A549 (cell line): ENCODE measurements around the gene TSPAN15. TPM values are rescaled to one million over a fixed set of nuclear protein-coding genes. Genes with fewer than 3 reads are reported as not detected.

Source experiments
- ATAC-seq, 2 experiments: fragments of 200-7000 bp in 1 of 2; fragments of >200 bp in 1 of 2; cut with Nextera tagmentation in 1 of 2; cut with Tn5 transposase in 1 of 2; 3 replicates each; pipeline versions ENCODE4 v1.8.0 to v1.9.1; 2018 to 2020; ENCODE audit warnings: mild to moderate bottlenecking in 1 of 2, moderate library complexity in 1 of 2
- CTCF ChIA-PET: fragments of 300-600 bp; sonication (Branson Sonifier 250); formaldehyde crosslinking; extraction: SDS; loops from one replicate; lab custom pipeline; 2021; ENCODE audit warnings: antibody characterized with exemption, inconsistent platforms; lab: Yijun Ruan, JAX
- POLR2A ChIA-PET: fragments of 350-600 bp; formaldehyde crosslinking; extraction: SDS; loops from one replicate; lab custom pipeline; 2021; ENCODE audit warnings: antibody characterized with exemption, inconsistent platforms; lab: Yijun Ruan, JAX
- DNase-seq, 2 experiments: peaks; one replicate each; pipeline versions ENCODE4 v3.0.0 to v3.0.0-alpha.2; 2011 to 2016; ENCODE audit warnings: low read depth in 1 of 2, low spot score in 1 of 2
- FAIRE-seq: peaks from 2 replicates; lab custom pipeline; 2011; peaks lifted over from hg19 to GRCh38; lab: Jason Lieb, UNC
- H3K27ac ChIP-seq, 2 experiments: fragments of >200 bp; sonication (Bioruptor Twin); formaldehyde crosslinking; 3 replicates each; pipeline ENCODE4 v1.5.1; 2016 to 2017
- H3K4me1 ChIP-seq: fragments of >200 bp; sonication (Bioruptor Twin); formaldehyde crosslinking; 3 replicates; pipeline ENCODE4 v1.6.1; 2016
- H3K4me2 ChIP-seq: fragments of >200 bp; sonication (Bioruptor Twin); formaldehyde crosslinking; 3 replicates; pipeline ENCODE4 v1.6.1; 2016
- H3K4me3 ChIP-seq: fragments of >200 bp; sonication (Bioruptor Twin); formaldehyde crosslinking; 3 replicates; pipeline ENCODE4 v1.5.1; 2016
- H3K9me3 ChIP-seq: fragments of >200 bp; sonication (Bioruptor Twin); formaldehyde crosslinking; 3 replicates; pipeline ENCODE4 v1.6.1; 2016
- BHLHE40 ChIP-seq: IDR thresholded peaks from 2 replicates; pipeline ENCODE4 v1.6.1; 2012; ENCODE audit warnings: low read depth, low read length, inconsistent platforms
- CBX8 ChIP-seq: fragments of 200-600 bp; sonication (generic); IDR thresholded peaks from 2 replicates; pipeline ENCODE4 v1.6.1; 2016
- CHD4 ChIP-seq: fragments of 200-600 bp; sonication (generic); IDR thresholded peaks from 2 replicates; pipeline ENCODE4 v1.6.1; 2016; ENCODE audit warnings: antibody characterized with exemption, mild to moderate bottlenecking, borderline replicate concordance
- E2F6 ChIP-seq: IDR thresholded peaks from 2 replicates; pipeline ENCODE4 v1.6.1; 2012; ENCODE audit warnings: low read depth, borderline replicate concordance
- EHF ChIP-seq: fragments of 250-450 bp; sonication (Bioruptor Pico); IDR thresholded peaks from 2 replicates; pipeline ENCODE4 v1.5.0; 2020; ENCODE audit warnings: mild to moderate bottlenecking
- ELK1 ChIP-seq: fragments of 150-350 bp; IDR thresholded peaks from 2 replicates; pipeline ENCODE4 v1.6.1; 2014; ENCODE audit warnings: low read depth, mild to moderate bottlenecking, low read length
- HMGXB4 ChIP-seq: fragments of 250-450 bp; sonication (Bioruptor Pico); IDR thresholded peaks from 2 replicates; pipeline ENCODE4 v1.5.0; 2021; ENCODE audit warnings: mild to moderate bottlenecking, moderate library complexity, borderline replicate concordance
- HOXB5 ChIP-seq: fragments of 250-450 bp; sonication (Bioruptor Pico); IDR thresholded peaks from 2 replicates; pipeline ENCODE4 v1.5.0; 2020; ENCODE audit warnings: mild to moderate bottlenecking, moderate library complexity
- NPAS2 ChIP-seq: fragments of 250-450 bp; sonication (Bioruptor Pico); IDR thresholded peaks from 2 replicates; pipeline ENCODE4 v1.8.0; 2022; ENCODE audit warnings: mild to moderate bottlenecking, moderate library complexity, borderline replicate concordance
- PHF8 ChIP-seq: fragments of 200-600 bp; sonication (generic); IDR thresholded peaks from 2 replicates; pipeline ENCODE4 v1.6.1; 2016; ENCODE audit warnings: low read depth, mild to moderate bottlenecking, antibody characterized with exemption, moderate library complexity, borderline replicate concordance
- RARB ChIP-seq: fragments of 250-450 bp; sonication (Bioruptor Pico); IDR thresholded peaks from 2 replicates; pipeline ENCODE4 v1.8.0; 2021; ENCODE audit warnings: mild to moderate bottlenecking, moderate library complexity
- RCOR1 ChIP-seq: fragments of 150-350 bp; IDR thresholded peaks from 2 replicates; pipeline ENCODE4 v1.6.1; 2014; ENCODE audit warnings: antibody characterized with exemption, low read length, low read depth
- TFCP2L1 ChIP-seq: fragments of 250-450 bp; sonication (Bioruptor Pico); IDR thresholded peaks from 2 replicates; pipeline ENCODE4 v1.5.0; 2021; ENCODE audit warnings: mild to moderate bottlenecking
- TP53 ChIP-seq: fragments of 250-450 bp; sonication (Bioruptor Pico); IDR thresholded peaks from 2 replicates; pipeline ENCODE4 v1.5.0; 2021; ENCODE audit warnings: mild to moderate bottlenecking, moderate library complexity
- ZC3H11A ChIP-seq: fragments of 450-650 bp; IDR thresholded peaks from 2 replicates; pipeline ENCODE4 v1.6.1; 2014; ENCODE audit warnings: antibody characterized with exemption, mild to moderate bottlenecking
- ZFP36 ChIP-seq: fragments of 450-650 bp; IDR thresholded peaks from 2 replicates; pipeline ENCODE4 v1.6.1; 2014; ENCODE audit warnings: borderline replicate concordance; ENCODE audit not compliant: partially characterized antibody
- WGBS: methylation state at CpG from one replicate; pipeline ENCODE4 v1.1.6; 2017; ENCODE audit errors: missing lambda C conversion rate; 5-methylcytosine and 5-hydroxymethylcytosine counted together
- polyA plus RNA-seq, 4 experiments: library from polyadenylated mRNA; depleted of rRNA in 3 of 4; stranded (reverse); fragments of >200 nt; fragmentation: RNase III in 1 of 4; extraction: RNeasy Plus Mini Kit Qiagen cat#74134 plus additional on column Dnase treatment in 1 of 4; gene quantifications; 2 replicates in 3 of 4; 3 replicates in 1 of 4; pipeline ENCODE4 v1.2.3, GENCODE V29; 2011 to 2017

TSPAN15 gene
- polyA plus RNA-seq, 2 of the 4 experiments (the other 2 are of a cell fraction) = 49.3 to 89.6 TPM

- no peaks in the 10 kb centered on the region for H3K4me1 ChIP-seq
- no peak for TF ChIP-seq TFCP2L1 (CRISPR knock-in tag)
- TF ChIP-seq, all 56 proteins: peak for 0
- FAIRE-seq (no peak), DNase-seq (no peak), ATAC-seq (no peak; a peak in 1 of 6 replicates)
- Histone ChIP-seq H3K9me3 (no peaks in the 10 kb centered on the region), H3K4me3 (no peak overlapping the region), H3K4me2 (no peak overlapping the region), H3K27ac (no peak overlapping the region)
- ChIA-PET CTCF (interaction anchor here (0.8 to 16.2 kb wide), 19 partner anchors 11 to 398 kb away, joined by 3 to 385 read pairs (median 8); partner anchors contain the start of gene FAM241B), POLR2A (no interaction called here)
- WGBS = 90% methylated on average over 4 of the region's 4 CpGs
These were observed 65.5 kb downstream of the TSPAN15 start for GRCh38 chr10:69516796-69517195.

- WGBS = 77% methylated on average over 7 of the region's 9 CpGs
- no peak for FAIRE-seq
- DNase-seq = no peak
These were observed 66.1 kb downstream of the TSPAN15 start for GRCh38 chr10:69517271-69517848.

GRCh38 chr10:69527961-69528360, 76.7 kb downstream of the TSPAN15 start:
- H3K4me1 ChIP-seq = no peaks in the 10 kb centered on the region
- ATAC-seq = no peak
- no peak overlapping the region for H3K4me3 ChIP-seq
- TF ChIP-seq PHF8 = no peak
- TF ChIP-seq HOXB5 (CRISPR knock-in tag) = no peak
- TF ChIP-seq RCOR1 = no peak
- no peak for TF ChIP-seq CBX8
- no peak for TF ChIP-seq NPAS2 (CRISPR knock-in tag)
- TF ChIP-seq ZFP36 = no peak
- TF ChIP-seq BHLHE40 = no peak
- no peak for TF ChIP-seq CHD4
- no peak for DNase-seq
- FAIRE-seq = no peak
- no peak overlapping the region for H3K27ac ChIP-seq
- ChIA-PET CTCF (interaction anchor here (1.0 to 3.2 kb wide), 6 partner anchors 11 to 189 kb away, joined by 3 to 16 read pairs (median 4); no protein-coding TSS in a partner anchor), POLR2A (no interaction called here)
- H3K4me2 ChIP-seq = no peak overlapping the region
- H3K9me3 ChIP-seq = 0 out of 3 replicates have a peak, but pooled peaks cover 3% of the 10 kb centered on the region
- WGBS = 87% methylated on average over 11 of the region's 11 CpGs

More at GRCh38 chr10:69517271-69517848, 66.1 kb downstream of the TSPAN15 start:
- TF ChIP-seq HMGXB4 (CRISPR knock-in tag) = no peak
- no peak for TF ChIP-seq TP53 (CRISPR knock-in tag)
- TF ChIP-seq HOXB5 (CRISPR knock-in tag) = no peak
- TF ChIP-seq RARB (CRISPR knock-in tag) = no peak
- TF ChIP-seq E2F6 = no peak
- TF ChIP-seq ELK1 = no peak
- no peak for TF ChIP-seq ZC3H11A
- no peak for TF ChIP-seq RCOR1
- no peak for TF ChIP-seq EHF
- ATAC-seq = no peak
- no peaks in the 10 kb centered on the region for H3K9me3 ChIP-seq
- no peak overlapping the region for H3K4me2 ChIP-seq
- H3K4me3 ChIP-seq = no peak overlapping the region
- POLR2A ChIA-PET = no interaction called here
- CTCF ChIA-PET = interaction anchor here (0.7 to 16.2 kb wide), 13 partner anchors 9 to 398 kb away, joined by 3 to 385 read pairs (median 9); partner anchors contain the start of gene FAM241B
- H3K27ac ChIP-seq = no peak overlapping the region
- H3K4me1 ChIP-seq = no peaks in the 10 kb centered on the region
